GM12878 (cell line): ENCODE data around the gene PBRM1. TPM values are rescaled to one million over a fixed set of nuclear protein-coding genes. Genes with fewer than 3 reads are reported as not detected.

Experiments
- BCL3 ChIP-seq: IDR thresholded peaks from 2 replicates; pipeline ENCODE4 v1.6.1; 2011; ENCODE audit warnings: borderline replicate concordance, low read depth, mild to moderate bottlenecking, moderate library complexity, low read length; ENCODE audit not compliant: insufficient read depth, poor library complexity, severe bottlenecking
- BHLHE40 ChIP-seq, 2 experiments: fragments of 450-650 bp in 1 of 2; IDR thresholded peaks; 2 replicates each; pipeline ENCODE4 v1.6.1; 2011 to 2017; ENCODE audit warnings: low read depth in 2 of 2, borderline replicate concordance in 1 of 2, improper control_type of control experiment in 1 of 2, low read length in 1 of 2, mild to moderate bottlenecking in 1 of 2
- CHD1 ChIP-seq: IDR thresholded peaks from 2 replicates; pipeline ENCODE4 v1.6.1; 2012; ENCODE audit warnings: low read depth, low read length, improper control_type of control experiment
- E2F4 ChIP-seq: IDR thresholded peaks from 2 replicates; pipeline ENCODE4 v1.6.1; 2012; ENCODE audit warnings: low read depth, low read length, improper control_type of control experiment
- E2F8 ChIP-seq: fragments of 450-650 bp; IDR thresholded peaks from 2 replicates; pipeline ENCODE4 v1.6.1; 2018; ENCODE audit warnings: mild to moderate bottlenecking, low read depth, moderate library complexity; ENCODE audit not compliant: partially characterized antibody
- EGR1 ChIP-seq, 2 experiments: IDR thresholded peaks; 1 replicate in 1 of 2; 2 replicates in 1 of 2; pipeline ENCODE4 v1.6.1; 2011 to 2012; ENCODE audit warnings: low read depth in 2 of 2, low read length in 2 of 2, borderline replicate concordance in 1 of 2, mild to moderate bottlenecking in 1 of 2, moderate library complexity in 1 of 2
- ETV6 ChIP-seq, 2 experiments: fragments of 450-650 bp in 1 of 2; IDR thresholded peaks in 1 of 2; conservative IDR thresholded peaks in 1 of 2; 2 replicates each; pipeline ENCODE4 v1.6.1; 2014; ENCODE audit warnings: antibody characterized with exemption in 1 of 2, borderline replicate concordance in 1 of 2, low read depth in 1 of 2, mild to moderate bottlenecking in 1 of 2, moderate library complexity in 1 of 2
- KDM1A ChIP-seq: fragments of 200-600 bp; sonication (generic); IDR thresholded peaks from 2 replicates; pipeline ENCODE4 v1.6.1; 2016; ENCODE audit warnings: borderline replicate concordance
- MEF2B ChIP-seq: fragments of 450-650 bp; IDR thresholded peaks from 2 replicates; pipeline ENCODE4 v1.6.1; 2018; ENCODE audit warnings: mild to moderate bottlenecking, moderate library complexity; ENCODE audit not compliant: partially characterized antibody, poor library complexity, severe bottlenecking
- MLLT1 ChIP-seq: fragments of 450-650 bp; IDR thresholded peaks from 2 replicates; pipeline ENCODE4 v1.6.1; 2016; ENCODE audit warnings: mild to moderate bottlenecking
- MYC ChIP-seq: IDR thresholded peaks from 2 replicates; pipeline ENCODE4 v1.6.1; 2011; ENCODE audit warnings: mild to moderate bottlenecking, low read length, moderate library complexity, inconsistent platforms; ENCODE audit not compliant: insufficient read depth, insufficient replicate concordance, insufficient read length, severe bottlenecking
- RCOR1 ChIP-seq: conservative IDR thresholded peaks from 2 replicates; pipeline ENCODE4 v1.6.1; 2012; ENCODE audit warnings: low read depth, low read length, improper control_type of control experiment
- RELB ChIP-seq: fragments of 450-650 bp; IDR thresholded peaks from 2 replicates; pipeline ENCODE4 v1.6.1; 2017; ENCODE audit warnings: low read depth, mild to moderate bottlenecking, moderate library complexity
- SIN3A ChIP-seq: IDR thresholded peaks from 2 replicates; pipeline ENCODE4 v1.6.1; 2012; ENCODE audit warnings: low read depth, low read length, improper control_type of control experiment
- TCF3 ChIP-seq: IDR thresholded peaks from 2 replicates; pipeline ENCODE4 v1.6.1; 2012; ENCODE audit warnings: low read depth, mild to moderate bottlenecking, low read length, borderline replicate concordance; ENCODE audit not compliant: insufficient read depth
- WRNIP1 ChIP-seq: IDR thresholded peaks from 2 replicates; pipeline ENCODE4 v1.6.1; 2011; ENCODE audit warnings: low read depth, low read length, improper control_type of control experiment, borderline replicate concordance
- polyA plus RNA-seq, 11 experiments: library from polyadenylated mRNA; depleted of rRNA in 4 of 11; unstranded in 6 of 11; stranded (reverse) in 5 of 11; fragments of >200 nt; fragmentation: Nextera tagmentation in 4 of 11; fragmentation: Illumina TruSeq in 1 of 11; extraction: Ambion mirVana in 4 of 11; extraction: Trizol in 1 of 11; gene quantifications; 1 replicate in 1 of 11; 2 replicates in 10 of 11; pipeline versions ENCODE4 v1.2.1 to v1.2.3, GENCODE V29; 2011 to 2016; ENCODE audit warnings: inconsistent platforms in 2 of 11, missing spikeins in 2 of 11, low read depth in 1 of 11
- total RNA-seq, 4 experiments: library from RNA; depleted of rRNA in 3 of 4; stranded (reverse); fragments of >200 nt in 3 of 4; fragmentation: Illumina TruSeq in 1 of 4; extraction: Trizol in 1 of 4; gene quantifications; 2 replicates each; pipeline versions ENCODE4 v1.2.1 to v1.2.3, GENCODE V29; 2013 to 2021

The PBRM1 gene
- total and polyA plus RNA-seq, 10 of the 15 experiments (the other 5 are each of a cell fraction or from before 2014, with no cell fraction given) = 8.9 to 88.9 (median 39.3) TPM

GRCh38 chr3:52685709-52686691 lies at the start of gene PBRM1, which contains the start of gene GNL3 (continued):
- TF ChIP-seq BHLHE40 (IDR thresholded peaks at IDR 0.05; ENCODE audit: borderline replicate concordance in 1 of 2, low read depth in 2 of 2, low read length in 1 of 2) = peak; percentile 67 to 87; a peak in 3 of 4 replicates
- peak; percentile 14 to 99; a peak in 1 of 3 replicates for TF ChIP-seq EGR1 (IDR thresholded peaks at IDR 0.05; ENCODE audit: borderline replicate concordance in 1 of 2, low read depth in 2 of 2, low read length in 2 of 2)
- peak; percentile 28; the same call in 1 of the 2 replicates for TF ChIP-seq TCF3
- peak; percentile 67; the same call in 1 of the 2 replicates for TF ChIP-seq WRNIP1
- TF ChIP-seq RELB = peak; percentile 45
- 0 out of 4 replicates have a peak, but pooled peaks of 1 of the 2 experiments have one; percentile 2 for TF ChIP-seq ETV6 (conservative IDR thresholded peaks at IDR 0.05 in 1 of 2, IDR thresholded peaks at IDR 0.05 in 1 of 2; ENCODE audit: borderline replicate concordance in 1 of 2, low read depth in 1 of 2)
- TF ChIP-seq KDM1A = no peak
- TF ChIP-seq SIN3A = peak; percentile 97
- peak; percentile 91 for TF ChIP-seq MLLT1
- 0 out of 2 replicates have a peak, but pooled peaks have one; percentile 21 for TF ChIP-seq E2F4
- no peak for TF ChIP-seq BCL3
- peak; percentile 46 for TF ChIP-seq MEF2B
- TF ChIP-seq MYC = peak; percentile 99
- TF ChIP-seq E2F8 = peak; percentile 41
- no peak for TF ChIP-seq CHD1
- 0 out of 2 replicates have a peak, but pooled peaks have one; percentile 36 for TF ChIP-seq RCOR1
